GM10266 (cell line): ENCODE measurements around the gene FAM193B.

Source experiments
- DNase-seq: peaks from one replicate; pipeline ENCODE4 v3.0.0; 2012; ENCODE audit errors: extremely low spot score
- TF ChIP-seq, protein P1 (sequence below): IDR thresholded peaks from 2 replicates; pipeline ENCODE4 v1.5.1; 2012; ENCODE audit warnings: mild to moderate bottlenecking, low read depth; ENCODE audit not compliant: control insufficient read depth, insufficient read depth; ENCODE audit errors: missing control alignments

FAM193B gene

DNA sequence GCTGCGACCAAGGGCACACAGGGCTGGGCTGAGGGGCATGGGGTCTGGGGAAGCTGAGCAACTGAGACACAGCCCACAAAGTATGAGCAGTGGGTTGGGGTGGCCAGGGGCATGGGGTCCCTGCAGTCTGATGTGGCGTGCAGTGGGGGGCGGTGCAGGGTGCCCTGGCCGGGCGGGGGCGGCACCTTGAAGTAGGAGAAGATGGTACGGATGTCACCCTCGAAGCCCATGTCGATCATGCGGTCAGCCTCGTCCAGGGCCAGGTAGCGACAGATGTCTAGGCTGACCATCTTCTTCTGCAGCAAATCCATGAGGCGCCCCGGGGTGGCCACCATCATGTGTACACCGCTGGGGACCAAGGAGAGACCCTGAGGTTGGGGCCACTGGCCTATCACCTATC lies 40.9 kb downstream of the FAM193B start:
- DNase-seq: no peak
- TF ChIP-seq, protein P1, sequence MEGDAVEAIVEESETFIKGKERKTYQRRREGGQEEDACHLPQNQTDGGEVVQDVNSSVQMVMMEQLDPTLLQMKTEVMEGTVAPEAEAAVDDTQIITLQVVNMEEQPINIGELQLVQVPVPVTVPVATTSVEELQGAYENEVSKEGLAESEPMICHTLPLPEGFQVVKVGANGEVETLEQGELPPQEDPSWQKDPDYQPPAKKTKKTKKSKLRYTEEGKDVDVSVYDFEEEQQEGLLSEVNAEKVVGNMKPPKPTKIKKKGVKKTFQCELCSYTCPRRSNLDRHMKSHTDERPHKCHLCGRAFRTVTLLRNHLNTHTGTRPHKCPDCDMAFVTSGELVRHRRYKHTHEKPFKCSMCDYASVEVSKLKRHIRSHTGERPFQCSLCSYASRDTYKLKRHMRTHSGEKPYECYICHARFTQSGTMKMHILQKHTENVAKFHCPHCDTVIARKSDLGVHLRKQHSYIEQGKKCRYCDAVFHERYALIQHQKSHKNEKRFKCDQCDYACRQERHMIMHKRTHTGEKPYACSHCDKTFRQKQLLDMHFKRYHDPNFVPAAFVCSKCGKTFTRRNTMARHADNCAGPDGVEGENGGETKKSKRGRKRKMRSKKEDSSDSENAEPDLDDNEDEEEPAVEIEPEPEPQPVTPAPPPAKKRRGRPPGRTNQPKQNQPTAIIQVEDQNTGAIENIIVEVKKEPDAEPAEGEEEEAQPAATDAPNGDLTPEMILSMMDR: no peak

DNA sequence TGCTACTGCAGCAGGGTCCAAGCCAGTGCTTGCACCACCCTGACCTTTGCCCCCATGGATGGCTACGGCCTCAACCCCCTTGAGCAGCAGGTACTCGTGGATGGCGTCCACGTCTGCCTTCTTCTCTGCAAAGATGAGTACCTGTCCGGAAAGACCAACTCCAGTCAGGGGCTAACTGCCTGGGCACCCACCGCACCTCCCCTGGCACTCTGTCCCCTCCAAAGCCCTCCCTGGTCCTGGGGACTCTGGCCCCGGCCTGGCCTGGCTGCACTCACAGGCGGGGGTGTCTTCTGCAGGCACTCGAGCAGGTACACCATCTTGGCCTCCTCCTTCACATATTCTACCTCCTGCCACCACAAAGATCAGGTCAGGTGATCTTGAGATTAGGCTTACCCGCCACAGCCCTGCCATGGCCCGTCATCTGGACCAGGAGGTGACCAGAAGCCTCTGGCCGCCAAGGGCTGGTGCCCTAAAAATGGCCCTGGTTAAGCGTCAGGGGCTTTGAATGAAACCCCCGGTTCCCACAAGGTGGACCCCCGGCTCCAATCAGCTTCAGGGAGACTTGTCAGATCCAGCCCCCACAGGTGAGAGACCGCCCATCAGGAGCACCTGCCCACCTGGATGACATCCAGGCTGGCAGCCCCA lies 41.5 kb downstream of the FAM193B start:
- no peak for DNase-seq
- TF ChIP-seq, protein P1: no peak

DNA sequence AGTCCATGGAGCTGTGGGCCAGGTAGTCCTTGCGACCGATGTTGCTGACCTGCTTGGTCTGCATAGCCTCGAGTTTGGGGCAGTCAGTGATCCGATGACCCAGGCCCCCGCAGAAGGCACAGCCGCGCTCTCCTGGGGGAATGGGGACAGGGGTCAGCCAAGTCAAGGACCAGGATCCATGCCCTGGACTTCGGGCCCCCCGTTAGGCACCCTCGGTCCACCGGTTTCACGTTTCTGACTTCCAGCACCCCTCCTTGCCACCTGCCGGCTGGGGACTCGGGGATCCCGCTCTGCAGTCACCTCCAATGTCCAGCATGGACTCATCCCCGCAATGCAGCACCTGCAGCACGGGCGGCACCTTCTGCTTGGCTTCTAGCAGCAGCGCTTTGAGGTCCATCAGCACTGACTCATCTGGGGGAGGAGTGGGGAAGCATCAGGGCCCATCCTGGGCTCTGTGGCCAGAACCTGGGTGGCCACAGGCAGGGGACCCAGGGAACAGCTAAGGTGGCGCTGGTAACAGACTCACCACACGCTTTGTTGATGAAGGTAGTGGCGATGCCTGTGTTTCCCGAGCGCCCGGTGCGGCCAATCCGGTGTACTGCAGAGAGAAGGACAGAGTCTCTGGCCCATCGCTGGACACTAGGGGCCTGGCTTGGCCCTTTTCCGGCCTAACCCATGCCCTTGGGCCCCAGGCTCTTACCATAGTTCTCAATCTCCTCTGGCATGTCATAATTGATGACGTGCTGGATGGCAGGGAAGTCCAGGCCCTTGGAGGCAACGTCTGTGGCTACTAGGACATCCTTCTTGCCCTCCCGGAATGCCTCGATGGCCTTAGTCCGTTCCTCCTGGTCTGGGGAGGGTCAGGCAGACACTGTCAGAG lies 42.3 kb downstream of the FAM193B start:
- TF ChIP-seq, protein P1: no peak

DNA sequence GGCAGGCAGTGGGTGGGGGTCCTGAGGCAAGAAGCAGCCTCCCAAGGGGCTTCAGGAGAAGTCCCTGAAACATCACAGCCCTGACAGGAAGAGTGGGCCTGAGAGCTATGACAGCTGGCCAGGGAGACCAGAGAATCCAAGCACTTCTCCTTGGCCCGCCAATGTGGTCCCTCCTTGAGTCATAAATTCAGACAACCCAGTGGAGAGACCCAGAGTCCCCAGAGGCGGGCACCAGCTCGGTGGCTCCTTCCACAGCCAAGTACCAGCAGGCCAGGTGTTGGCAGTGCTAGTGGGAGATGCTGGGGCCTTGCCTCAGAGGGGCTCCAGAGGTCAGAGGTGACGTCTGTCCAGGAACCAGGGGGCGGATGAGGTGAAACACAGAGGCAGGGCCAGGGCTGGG lies 43.2 kb downstream of the FAM193B start:
- DNase-seq: no peak
- TF ChIP-seq, protein P1: no peak

More for the DNA sequence above, 42.3 kb downstream of the FAM193B start:
- DNase-seq: no peak

DNA sequence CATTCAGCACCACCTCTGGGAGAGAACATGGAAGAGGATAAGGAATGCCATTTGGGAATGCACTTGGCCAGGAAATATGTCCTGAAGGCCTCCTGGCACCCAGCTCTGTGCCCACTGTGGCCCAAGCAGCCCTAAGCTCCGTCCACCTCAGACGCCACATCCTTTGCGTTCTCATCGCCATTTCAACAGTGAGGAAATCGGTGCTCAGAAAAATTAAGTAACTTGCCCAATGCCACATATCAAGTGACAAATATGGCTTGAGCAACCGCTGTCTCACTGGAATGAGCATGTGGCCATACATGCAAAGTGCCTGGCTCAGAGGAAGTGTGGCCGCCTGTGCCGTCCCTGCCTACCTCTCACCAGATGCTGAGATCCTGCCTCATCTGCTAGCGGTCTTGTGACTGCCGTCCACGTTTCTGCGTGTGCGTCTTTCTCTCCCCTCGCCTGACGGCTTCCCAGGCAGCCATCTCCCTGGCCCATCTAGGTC lies 43.8 kb downstream of the FAM193B start:
- no peak for DNase-seq
- TF ChIP-seq, protein P1: no peak

DNA sequence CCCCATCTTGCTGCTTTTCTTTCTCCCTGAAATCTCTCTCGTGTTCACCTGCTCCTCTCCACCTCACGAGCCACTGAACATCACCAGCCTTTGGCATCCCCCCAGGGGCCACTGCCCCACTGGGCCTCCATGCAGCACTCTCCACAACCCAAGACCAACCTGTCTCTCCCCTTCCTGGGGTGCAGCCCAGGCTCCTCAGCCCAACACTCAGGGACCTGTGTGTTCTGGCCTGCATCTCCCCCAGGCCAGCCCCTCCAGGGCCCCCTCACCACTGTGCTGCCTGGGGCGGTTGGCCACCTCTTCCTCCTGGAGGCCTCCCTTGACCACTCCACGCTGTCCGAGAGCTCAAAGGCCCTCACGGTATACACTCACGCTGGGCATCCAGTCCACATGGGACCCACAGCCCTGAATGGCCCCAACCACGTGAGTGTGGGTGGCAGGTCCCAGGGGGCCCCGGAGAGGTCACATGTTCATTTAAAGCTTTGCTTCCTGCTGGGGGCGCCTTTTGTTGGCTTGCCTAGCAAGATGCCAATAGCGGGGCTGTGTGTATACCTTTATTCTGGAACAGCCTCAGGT lies 44.3 kb downstream of the FAM193B start:
- DNase-seq: peak; percentile 81
- TF ChIP-seq, protein P1: no peak
